ENCODE data around the gene ZNF136. TPM values are rescaled to one million over a fixed set of nuclear protein-coding genes. Genes with fewer than 3 reads are reported as not detected.

The ZNF136 gene
- total RNA-seq, result 10 to 100 TPM; 15.7 to 18.8 (median 16.3) TPM
- 10 to 100 TPM in 1 of 2 donors, 1 to 10 TPM in 1; 8.8 to 12.2 TPM for polyA plus RNA-seq
- long read RNA-seq, donor 1, transcript ZNF136-204 (3 exons, 478 nt), result minor isoform, 11 of 59 reads
- long read RNA-seq, donor 1, transcript ZNF136-201 (4 exons, 3,643 nt), result major isoform, 39 of 59 reads
- long read RNA-seq, donor 1, partial matches to known transcripts, result 0 of 59 reads
- long read RNA-seq, donor 1, other reads (novel, unspliced or antisense), result 8 of 59 reads
- long read RNA-seq, donor 2, partial matches to known transcripts, result 0 of 6 reads
- long read RNA-seq, donor 2, other reads (novel, unspliced or antisense), result 0 of 6 reads
- long read RNA-seq, donor 3, transcript ZNF136-201 (4 exons, 3,643 nt), result major isoform, 22 of 26 reads
- long read RNA-seq, donor 3, partial matches to known transcripts, result 0 of 26 reads
- long read RNA-seq, donor 3, other reads (novel, unspliced or antisense), result 2 of 26 reads

GRCh38 chr19:12162882-12163806, at the start of gene ZNF136:
TSS of gene ZNF136 (plus strand) at chr19:12163096. CDS start at chr19:12163204, 108 bp downstream.
- DNase-seq, result peak; percentile 90 to 94 (median 93)
- peak within 1 kb of the TSS; percentile 81 for H3K4me3 ChIP-seq
- no peaks in the 10 kb centered on the region for H3K36me3 ChIP-seq
- no peaks in the 10 kb centered on the region for H3K9me3 ChIP-seq
- intact Hi-C loops (cut with DNase I), result no loop called here
- H3K27me3 ChIP-seq, result no peaks in the 10 kb centered on the region
- 0% methylated on average over 51 to 57 of the region's 57 CpGs for WGBS, 3 donors
- TF ChIP-seq POLR2A (IDR thresholded peaks at IDR 0.05) (peak; percentile 83), CTCF (IDR thresholded peaks at IDR 0.05) (no peak), EP300 (IDR thresholded peaks at IDR 0.05) (no peak)
- peaks cover 8% of the 10 kb centered on the region for H3K4me1 ChIP-seq (ENCODE audit: insufficient read depth)
- H3K27ac ChIP-seq, result peak within 1 kb of the TSS; percentile 89

GRCh38 chr19:12113121-12113520, 49.8 kb upstream of the ZNF136 start:
- no peaks in the 10 kb centered on the region for H3K4me1 ChIP-seq (ENCODE audit: insufficient read depth)
- intact Hi-C loops (cut with DNase I), result no loop called here
- no peak for TF ChIP-seq EP300 (IDR thresholded peaks at IDR 0.05)
- TF ChIP-seq POLR2A (IDR thresholded peaks at IDR 0.05), result no peak
- TF ChIP-seq CTCF (IDR thresholded peaks at IDR 0.05), result no peak
- no peak overlapping the region for H3K4me3 ChIP-seq
- DNase-seq, result no peak
- H3K9me3 ChIP-seq, result peaks cover 0 to 16% of the 10 kb centered on the region in 2 donors
- no peak overlapping the region for H3K27ac ChIP-seq
- no peaks in the 10 kb centered on the region for H3K27me3 ChIP-seq
- WGBS, 3 donors, result 74 to 84% (median 84%) methylated on average over 5 of the region's 5 CpGs
- H3K36me3 ChIP-seq, result peaks cover 2% of the 10 kb centered on the region

GRCh38 chr19:12117201-12117970, 45.5 kb upstream of the ZNF136 start:
- no peak for DNase-seq
- intact Hi-C loops (cut with DNase I), result no loop called here
- no peak overlapping the region for H3K4me3 ChIP-seq
- no peaks in the 10 kb centered on the region for H3K36me3 ChIP-seq
- H3K9me3 ChIP-seq, result peaks cover 0 to 5% of the 10 kb centered on the region in 2 donors
- H3K27me3 ChIP-seq, result no peaks in the 10 kb centered on the region
- WGBS, 3 donors, result 75 to 88% (median 82%) methylated on average over 22 to 33 of the region's 33 CpGs
- TF ChIP-seq EP300 (IDR thresholded peaks at IDR 0.05), result no peak
- H3K27ac ChIP-seq, result no peak overlapping the region
- no peaks in the 10 kb centered on the region for H3K4me1 ChIP-seq (ENCODE audit: insufficient read depth)

GRCh38 chr19:12126707-12127106, 36.2 kb upstream of the ZNF136 start:
- no peaks in the 10 kb centered on the region for H3K9me3 ChIP-seq
- TF ChIP-seq EP300 (IDR thresholded peaks at IDR 0.05), result no peak
- no peak for TF ChIP-seq CTCF (IDR thresholded peaks at IDR 0.05)
- no peak for TF ChIP-seq POLR2A (IDR thresholded peaks at IDR 0.05)
- H3K4me3 ChIP-seq, result no peak overlapping the region
- H3K4me1 ChIP-seq (ENCODE audit: insufficient read depth), result no peaks in the 10 kb centered on the region
- intact Hi-C loops (cut with DNase I), result no loop called here
- H3K36me3 ChIP-seq, result no peaks in the 10 kb centered on the region
- WGBS, 3 donors, result 27 to 52% (median 35%) methylated on average over 2 of the region's 2 CpGs
- H3K27me3 ChIP-seq, result no peaks in the 10 kb centered on the region
- no peak overlapping the region for H3K27ac ChIP-seq
- DNase-seq, result no peak

Measured in ovary (tissue), 10 donors.